Smooth muscle cell (in vitro differentiated cells): ENCODE results near the gene SQOR. TPM values are rescaled to one million over a fixed set of nuclear protein-coding genes. Genes with fewer than 3 reads are reported as not detected.

ENCODE experiments used
- DNase-seq: peaks from one replicate; lab custom pipeline; 2025; ENCODE audit not compliant: unreplicated experiment; lab: John Stamatoyannopoulos, UW
- H2AFZ ChIP-seq: fragments of 200-600 bp; sonication (generic); 2 replicates; pipeline ENCODE4 v1.6.0; 2016; ENCODE audit warnings: antibody characterized with exemption, low read depth, mild to moderate bottlenecking
- H3F3A ChIP-seq: fragments of 200-600 bp; sonication (generic); 2 replicates; pipeline ENCODE4 v1.6.0; 2017; ENCODE audit warnings: antibody characterized with exemption, low read depth
- H3K27ac ChIP-seq: fragments of 200-600 bp; sonication (generic); 2 replicates; pipeline ENCODE4 v1.5.1; 2016; ENCODE audit warnings: low read depth, mild to moderate bottlenecking
- H3K27me3 ChIP-seq: fragments of 200-600 bp; sonication (generic); 2 replicates; pipeline ENCODE4 v1.6.1; 2016; ENCODE audit warnings: low read depth, mild to moderate bottlenecking
- H3K36me3 ChIP-seq: fragments of 200-600 bp; sonication (generic); 2 replicates; pipeline ENCODE4 v1.5.1; 2016; ENCODE audit warnings: low read depth
- H3K4me1 ChIP-seq: fragments of 200-600 bp; sonication (generic); 2 replicates; pipeline ENCODE4 v1.5.1; 2016; ENCODE audit warnings: low read depth
- H3K4me2 ChIP-seq: fragments of 200-600 bp; sonication (generic); 2 replicates; pipeline ENCODE4 v1.6.0; 2016; ENCODE audit warnings: mild to moderate bottlenecking
- H3K4me3 ChIP-seq: fragments of 200-600 bp; sonication (generic); 2 replicates; pipeline ENCODE4 v1.5.1; 2016; ENCODE audit warnings: mild to moderate bottlenecking
- H3K79me2 ChIP-seq: fragments of 200-600 bp; sonication (generic); 2 replicates; pipeline ENCODE4 v1.6.0; 2016; ENCODE audit warnings: low read depth, mild to moderate bottlenecking
- H3K9ac ChIP-seq: fragments of 200-600 bp; sonication (generic); 2 replicates; pipeline ENCODE4 v1.6.0; 2016; ENCODE audit warnings: low read depth
- H3K9me3 ChIP-seq: fragments of 200-600 bp; sonication (generic); replicated peaks from 2 replicates; pipeline ENCODE4 v1.5.1; 2016; ENCODE audit warnings: low read depth
- H4K20me1 ChIP-seq: fragments of 200-600 bp; sonication (generic); 2 replicates; pipeline ENCODE4 v1.6.0; 2016; ENCODE audit warnings: low read depth
- WGBS: methylation state at CpG from one replicate; pipeline ENCODE4 v1.1.7; 2016; ENCODE audit warnings: low lambda C conversion rate; 5-methylcytosine and 5-hydroxymethylcytosine counted together
- polyA plus RNA-seq: library from polyadenylated mRNA; unstranded; fragments of >200 nt; fragmentation: Nextera tagmentation; extraction: Ambion mirVana; gene quantifications from 2 replicates; pipeline ENCODE4 v1.2.1, GENCODE V29; 2016
- total RNA-seq: library from RNA; depleted of rRNA; stranded (reverse); fragments of >200 nt; gene quantifications from 2 replicates; pipeline ENCODE4 v1.2.3, GENCODE V29; 2014
- TF ChIP-seq, protein P1 (sequence below): fragments of 200-600 bp; sonication (generic); IDR thresholded peaks from 2 replicates; pipeline ENCODE4 v1.5.1; 2017; ENCODE audit warnings: borderline replicate concordance, mild to moderate bottlenecking, antibody characterized with exemption; ENCODE audit not compliant: insufficient read depth, poor library complexity, severe bottlenecking

Gene SQOR
- total and polyA plus RNA-seq, 2 experiments from 2014 or later = 9.4 to 9.9 TPM

DNA sequence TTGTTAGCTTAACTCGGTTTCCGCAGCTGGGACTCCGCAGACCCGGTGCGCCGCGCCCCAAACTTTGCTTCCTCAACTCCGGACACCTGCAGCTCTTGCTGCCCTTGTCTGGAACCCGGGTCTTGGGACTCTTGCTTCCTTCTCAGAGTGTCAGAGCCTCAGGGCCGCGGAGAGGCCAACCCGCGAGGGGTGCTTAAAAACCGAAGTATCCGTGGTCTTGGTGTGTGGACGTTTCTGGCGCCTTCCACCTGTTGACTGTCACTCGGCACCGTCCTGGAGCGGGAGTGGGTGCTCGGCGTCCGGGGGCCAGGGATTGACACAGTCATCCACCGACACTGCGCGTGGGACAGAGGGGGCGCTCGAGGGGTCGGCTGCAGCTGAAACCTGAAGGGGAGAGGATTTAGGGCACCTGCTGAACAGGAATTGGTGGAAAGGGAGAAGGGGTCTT, 386 bp downstream of the SQOR start:
- Histone ChIP-seq H3K4me2 (peak overlapping the region; percentile 96), H3K4me1 (peaks cover 6% of the 10 kb centered on the region), H3K9ac (peak overlapping the region; percentile 45), H3K79me2 (no peaks in the 10 kb centered on the region), H4K20me1 (no peaks in the 10 kb centered on the region), H3K27me3 (no peaks in the 10 kb centered on the region), H2AFZ (peak overlapping the region; percentile 83), H3K27ac (no peak overlapping the region), H3K9me3 (no peaks in the 10 kb centered on the region), H3K4me3 (peak overlapping the region; percentile 81), H3F3A (peaks cover 9% of the 10 kb centered on the region), H3K36me3 (no peaks in the 10 kb centered on the region)
- TF ChIP-seq, protein P1, sequence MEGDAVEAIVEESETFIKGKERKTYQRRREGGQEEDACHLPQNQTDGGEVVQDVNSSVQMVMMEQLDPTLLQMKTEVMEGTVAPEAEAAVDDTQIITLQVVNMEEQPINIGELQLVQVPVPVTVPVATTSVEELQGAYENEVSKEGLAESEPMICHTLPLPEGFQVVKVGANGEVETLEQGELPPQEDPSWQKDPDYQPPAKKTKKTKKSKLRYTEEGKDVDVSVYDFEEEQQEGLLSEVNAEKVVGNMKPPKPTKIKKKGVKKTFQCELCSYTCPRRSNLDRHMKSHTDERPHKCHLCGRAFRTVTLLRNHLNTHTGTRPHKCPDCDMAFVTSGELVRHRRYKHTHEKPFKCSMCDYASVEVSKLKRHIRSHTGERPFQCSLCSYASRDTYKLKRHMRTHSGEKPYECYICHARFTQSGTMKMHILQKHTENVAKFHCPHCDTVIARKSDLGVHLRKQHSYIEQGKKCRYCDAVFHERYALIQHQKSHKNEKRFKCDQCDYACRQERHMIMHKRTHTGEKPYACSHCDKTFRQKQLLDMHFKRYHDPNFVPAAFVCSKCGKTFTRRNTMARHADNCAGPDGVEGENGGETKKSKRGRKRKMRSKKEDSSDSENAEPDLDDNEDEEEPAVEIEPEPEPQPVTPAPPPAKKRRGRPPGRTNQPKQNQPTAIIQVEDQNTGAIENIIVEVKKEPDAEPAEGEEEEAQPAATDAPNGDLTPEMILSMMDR = peak; percentile 35
- no peak for DNase-seq
- 3% methylated on average over 26 of the region's 29 CpGs for WGBS

DNA sequence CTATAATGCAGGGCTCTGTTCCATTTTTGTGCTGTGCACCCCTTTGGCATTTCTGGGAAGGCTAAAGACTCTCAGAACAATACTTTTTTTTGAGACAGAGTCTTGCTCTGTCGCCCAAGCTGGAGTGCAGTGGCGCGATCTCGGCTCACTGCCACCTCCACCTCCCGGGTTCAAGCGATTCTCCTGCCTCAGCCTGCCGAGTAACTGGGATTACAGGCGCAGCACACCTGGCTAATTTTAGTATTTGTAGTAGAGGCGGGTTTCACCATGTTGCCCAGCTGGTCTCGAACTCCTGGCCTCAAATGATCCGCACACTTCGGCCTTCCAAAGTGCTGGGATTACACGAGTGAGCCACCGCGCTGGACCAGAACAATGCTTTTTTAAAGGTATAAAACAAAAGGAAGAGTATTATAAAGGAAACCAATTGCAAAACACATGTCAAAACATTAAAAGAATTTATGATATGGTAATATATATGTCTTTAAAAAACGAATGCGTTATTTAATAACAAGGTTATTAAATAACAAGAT, 999 bp downstream of the SQOR start:
- no peaks in the 10 kb centered on the region for H3K9me3 ChIP-seq
- no peak for DNase-seq
- H3K27me3 ChIP-seq = no peaks in the 10 kb centered on the region
- no peaks in the 10 kb centered on the region for H3K36me3 ChIP-seq
- H3F3A ChIP-seq = peaks cover 13% of the 10 kb centered on the region
- peak overlapping the region; percentile 96 for H3K4me2 ChIP-seq
- H4K20me1 ChIP-seq = no peaks in the 10 kb centered on the region
- H3K27ac ChIP-seq = no peak overlapping the region
- TF ChIP-seq, protein P1 = no peak
- H3K4me3 ChIP-seq = peak overlapping the region; percentile 81
- no peak overlapping the region for H2AFZ ChIP-seq
- no peak overlapping the region for H3K9ac ChIP-seq
- no peaks in the 10 kb centered on the region for H3K79me2 ChIP-seq
- WGBS = 84% methylated on average over 17 of the region's 17 CpGs
- peaks cover 7% of the 10 kb centered on the region for H3K4me1 ChIP-seq

DNA sequence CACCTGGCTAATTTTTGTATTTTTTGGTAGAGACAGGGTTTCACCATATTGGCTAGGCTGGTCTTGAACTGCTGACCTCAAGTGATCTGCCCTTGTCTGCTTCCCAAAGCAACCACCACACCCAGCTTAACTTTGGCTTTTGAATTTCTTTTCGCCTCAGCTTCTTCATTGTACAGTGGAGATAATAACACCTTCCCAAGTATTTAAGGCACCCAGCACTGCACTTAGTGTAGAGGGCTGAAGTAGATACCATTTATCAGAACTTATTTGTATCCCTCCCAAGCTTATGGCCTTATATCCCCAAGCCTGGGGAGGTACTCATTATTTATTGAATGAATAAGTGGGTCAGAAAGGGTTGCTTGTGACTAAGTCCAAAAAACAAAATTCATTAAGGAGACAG, 2.3 kb downstream of the SQOR start:
- TF ChIP-seq, protein P1 = no peak
- peak overlapping the region; percentile 9 for H3K4me3 ChIP-seq
- no peaks in the 10 kb centered on the region for H3K36me3 ChIP-seq
- peak overlapping the region; percentile 68 for H3K9ac ChIP-seq
- no peaks in the 10 kb centered on the region for H3K9me3 ChIP-seq
- peak overlapping the region; percentile 76 for H3K4me2 ChIP-seq
- H3F3A ChIP-seq = peaks cover 24% of the 10 kb centered on the region
- no peaks in the 10 kb centered on the region for H3K27me3 ChIP-seq
- peak overlapping the region; percentile 95 for H3K27ac ChIP-seq
- no peaks in the 10 kb centered on the region for H3K79me2 ChIP-seq
- H3K4me1 ChIP-seq = peaks cover 7% of the 10 kb centered on the region
- no peak for DNase-seq
- H4K20me1 ChIP-seq = no peaks in the 10 kb centered on the region
- H2AFZ ChIP-seq = peak overlapping the region; percentile 40
- whole genome bisulfite sequencing = 83% methylated on average over 1 of the region's 1 CpG

DNA sequence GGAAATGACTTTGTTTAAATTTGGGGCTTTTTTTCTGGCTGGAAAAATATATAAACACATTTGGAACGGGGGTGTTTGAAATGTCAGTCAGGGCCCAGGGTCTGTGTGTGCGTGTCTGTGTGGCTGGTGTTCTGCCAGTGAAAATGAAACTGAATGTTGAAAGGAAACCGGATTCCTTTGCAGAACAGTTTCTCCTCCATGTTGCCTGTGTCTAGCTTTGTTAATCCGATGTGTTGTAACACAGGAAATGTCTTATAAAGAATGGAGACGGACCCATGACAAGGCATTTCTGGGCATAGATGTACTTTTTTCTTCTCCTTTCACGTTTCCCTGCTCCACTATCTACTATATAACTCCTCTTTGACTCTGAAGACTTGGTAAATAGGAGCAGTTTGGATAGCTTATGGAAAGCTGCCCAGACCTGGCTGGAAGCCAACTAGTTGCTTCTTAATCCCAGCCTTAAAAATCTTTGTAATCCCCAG, 2.8 kb downstream of the SQOR start:
- peak overlapping the region; percentile 76 for H3K4me2 ChIP-seq
- no peaks in the 10 kb centered on the region for H4K20me1 ChIP-seq
- 16% methylated on average over 6 of the region's 6 CpGs for WGBS
- no peaks in the 10 kb centered on the region for H3K79me2 ChIP-seq
- no peaks in the 10 kb centered on the region for H3K9me3 ChIP-seq
- peak overlapping the region; percentile 40 for H2AFZ ChIP-seq
- peak overlapping the region; percentile 95 for H3K27ac ChIP-seq
- H3K4me1 ChIP-seq = peaks cover 7% of the 10 kb centered on the region
- DNase-seq = no peak
- H3K27me3 ChIP-seq = no peaks in the 10 kb centered on the region
- H3K9ac ChIP-seq = peak overlapping the region; percentile 68
- no peaks in the 10 kb centered on the region for H3K36me3 ChIP-seq
- peaks cover 24% of the 10 kb centered on the region for H3F3A ChIP-seq
- H3K4me3 ChIP-seq = peak overlapping the region; percentile 9
- TF ChIP-seq, protein P1 = no peak
